ENCODE measurements around the gene SLC22A9. TPM values are rescaled to one million over a fixed set of nuclear protein-coding genes. Genes with fewer than 3 reads are reported as not detected.
"Not testable (repeated sequence)": the region's sequence is repeated elsewhere in the genome, so short reads cannot be mapped to it uniquely, and the experiment has no call there.

The SLC22A9 gene
- not detected for total RNA-seq

- DNase-seq (ENCODE audit: low spot score in 2 of 2), result no peak
- FAIRE-seq, result no peak
These were observed at the start of gene SLC22A9 for GRCh38 chr11:63369165-63369970. TSS of gene SLC22A9 (plus strand) at chr11:63369785. CDS start at chr11:63370057, 272 bp downstream.

DNA sequence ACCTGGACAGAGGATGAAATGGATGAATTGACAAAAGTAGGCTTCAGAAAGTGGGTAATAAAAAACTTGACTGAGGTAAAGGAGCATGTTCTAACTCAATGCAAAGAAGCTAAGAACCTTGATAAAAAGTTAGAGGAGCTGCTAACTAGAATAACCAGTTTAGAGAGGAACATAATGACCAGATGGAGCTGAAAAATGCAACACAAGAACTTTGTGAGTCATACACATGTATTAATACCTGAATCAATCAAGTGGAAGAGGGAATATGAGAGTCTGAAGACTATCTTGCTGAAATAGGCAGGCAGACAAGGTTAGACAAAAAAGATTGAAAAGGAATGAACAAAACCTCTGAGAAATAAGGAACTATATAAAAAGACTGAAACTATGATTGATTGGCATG is 47.9 kb upstream of the SLC22A9 start:
- no peak for FAIRE-seq
- no peak for DNase-seq (ENCODE audit: low spot score in 2 of 2)

- not testable (repeated sequence) for FAIRE-seq; DNase-seq (ENCODE audit: low spot score in 2 of 2)
These were observed 34.5 kb upstream of the SLC22A9 start for GRCh38 chr11:63335089-63335488.

DNA sequence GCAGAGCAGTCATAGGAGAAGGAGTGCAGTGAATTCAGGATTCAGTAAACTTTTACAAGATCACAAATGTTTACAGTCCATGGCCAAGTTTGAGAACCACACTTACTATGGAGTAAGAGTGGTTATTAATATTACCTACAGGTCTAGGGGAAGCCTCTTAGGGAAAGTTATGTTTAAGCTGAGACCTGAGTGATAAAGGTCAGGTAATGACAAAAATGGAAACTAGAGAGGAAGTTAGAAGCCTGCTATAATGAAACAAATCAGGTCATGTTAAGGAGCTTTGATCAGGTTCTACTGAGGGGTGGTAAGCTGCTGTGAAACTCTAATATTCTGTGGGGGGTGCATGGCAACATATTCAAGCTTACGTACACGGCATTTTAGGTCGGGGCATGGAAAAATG is 32.5 kb upstream of the SLC22A9 start:
- DNase-seq (ENCODE audit: low spot score in 2 of 2) (no peak), FAIRE-seq (no peak)

GRCh38 chr11:63343130-63343529 is 26.5 kb upstream of the SLC22A9 start:
- no peak for FAIRE-seq

GRCh38 chr11:63352144-63352543 is 17.4 kb upstream of the SLC22A9 start:
- FAIRE-seq (no peak), DNase-seq (ENCODE audit: low spot score in 2 of 2) (no peak)

More at GRCh38 chr11:63343130-63343529, 26.5 kb upstream of the SLC22A9 start:
- no peak for DNase-seq (ENCODE audit: low spot score in 2 of 2)

DNA sequence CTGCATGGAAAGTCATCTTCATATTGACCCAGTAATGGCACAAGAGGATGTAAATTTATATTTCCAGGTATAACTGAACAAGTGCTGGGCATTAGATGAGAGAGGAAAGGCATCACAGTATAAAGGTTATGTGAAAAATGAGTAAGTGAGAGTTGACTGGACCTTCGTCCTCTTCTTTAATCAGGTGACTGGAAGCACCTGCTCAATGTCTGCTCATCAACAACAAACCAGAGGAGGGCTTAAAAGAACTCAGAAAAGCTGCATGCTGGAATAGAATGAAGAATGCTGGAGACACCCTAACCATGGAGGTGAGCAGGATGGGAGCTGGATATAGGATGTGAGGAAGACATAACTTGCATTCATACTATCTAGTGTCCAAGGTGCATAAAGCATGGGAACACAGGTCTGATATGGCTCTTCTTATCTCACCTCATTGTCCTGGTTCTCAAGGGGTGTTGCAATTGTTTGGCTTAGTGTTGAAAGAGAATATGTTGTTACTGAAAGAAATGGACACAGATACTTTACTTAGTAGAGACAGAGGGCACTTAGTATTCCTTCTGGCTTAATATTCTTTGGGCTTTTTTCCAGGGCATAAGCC is 7.3 kb upstream of the SLC22A9 start:
- DNase-seq (ENCODE audit: low spot score in 2 of 2) (no peak), FAIRE-seq (no peak)

GRCh38 chr11:63369971-63370588 is 495 bp downstream of the SLC22A9 start:
- DNase-seq (ENCODE audit: low spot score in 2 of 2) (no peak), FAIRE-seq (no peak)

GRCh38 chr11:63371396-63371795 is 1.8 kb downstream of the SLC22A9 start:
- FAIRE-seq (no peak), DNase-seq (ENCODE audit: low spot score in 2 of 2) (no peak)

- FAIRE-seq, result no peak
These were observed 5.8 kb downstream of the SLC22A9 start for GRCh38 chr11:63375434-63375833.

DNA sequence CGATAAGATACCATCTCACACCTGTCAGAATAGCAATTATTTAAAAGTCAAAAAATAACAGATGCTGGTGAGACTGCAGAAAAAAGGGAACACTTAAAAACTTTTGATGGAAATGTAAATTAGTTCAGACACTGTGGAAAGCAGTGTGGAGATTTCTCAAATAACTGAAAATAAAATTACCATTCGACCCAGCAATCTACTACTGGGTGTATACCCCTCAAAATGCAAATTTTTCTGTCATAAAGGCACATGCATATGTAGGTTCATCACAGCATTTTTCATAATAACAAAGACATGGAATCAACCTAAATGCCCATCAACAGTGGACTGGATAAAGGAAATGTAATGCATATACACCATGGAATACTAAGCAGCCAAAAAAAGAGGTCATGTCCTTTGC is 10.5 kb downstream of the SLC22A9 start:
- DNase-seq (ENCODE audit: low spot score in 2 of 2), result no peak

More at GRCh38 chr11:63375434-63375833, 5.8 kb downstream of the SLC22A9 start:
- DNase-seq (ENCODE audit: low spot score in 2 of 2), result no peak

DNA sequence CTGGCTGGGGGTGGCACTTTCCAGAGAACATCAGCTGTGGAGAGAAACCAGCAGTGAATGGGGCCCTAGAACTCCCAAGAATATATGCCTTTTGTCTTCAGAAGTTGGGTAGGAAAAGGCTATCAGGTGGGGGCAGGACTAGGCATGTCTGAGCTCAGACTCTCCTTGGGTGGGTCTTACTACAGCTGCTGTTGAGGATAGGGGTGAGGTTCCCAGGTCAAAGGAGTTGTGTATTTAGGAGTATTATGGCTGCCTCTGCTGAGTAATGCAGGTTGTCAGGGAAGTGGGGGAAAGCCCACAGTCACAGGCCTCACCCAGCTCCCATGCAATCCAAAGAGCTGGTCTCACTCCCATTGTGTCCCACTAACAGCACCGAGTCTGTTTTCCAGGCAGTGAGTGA is 26.1 kb downstream of the SLC22A9 start:
- DNase-seq (ENCODE audit: low spot score in 2 of 2), result no peak
- FAIRE-seq, result no peak

More for the DNA sequence above, 10.5 kb downstream of the SLC22A9 start:
- no peak for FAIRE-seq

- FAIRE-seq, result no peak
- DNase-seq (ENCODE audit: low spot score in 2 of 2), result no peak
These were observed 34.8 kb downstream of the SLC22A9 start for GRCh38 chr11:63404161-63404935.

DNA sequence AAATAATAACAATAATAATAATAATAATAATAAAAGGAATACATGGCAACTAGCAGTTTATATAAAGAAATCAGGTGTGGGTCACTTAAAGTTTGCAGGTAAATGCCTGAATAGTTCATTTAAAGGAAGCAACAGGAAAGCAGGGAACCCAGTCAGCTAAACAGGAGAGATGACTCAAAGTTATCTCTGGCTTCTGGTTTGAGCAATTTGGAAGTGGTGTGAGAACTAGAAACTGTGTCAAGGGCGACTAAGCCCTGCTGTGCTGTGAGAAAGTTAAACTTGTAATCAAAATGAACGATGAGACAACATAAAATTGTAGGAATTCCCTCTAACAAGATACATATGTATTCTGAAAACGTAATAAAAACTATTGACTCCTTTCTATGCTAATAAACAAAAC is 35.5 kb downstream of the SLC22A9 start:
- FAIRE-seq, result no peak
- no peak for DNase-seq (ENCODE audit: low spot score in 2 of 2)

GRCh38 chr11:63406458-63406857 is 36.9 kb downstream of the SLC22A9 start:
- FAIRE-seq (no peak), DNase-seq (ENCODE audit: low spot score in 2 of 2) (no peak)

- FAIRE-seq (no peak), DNase-seq (ENCODE audit: low spot score in 2 of 2) (no peak)
These were observed 47.7 kb downstream of the SLC22A9 start for GRCh38 chr11:63417174-63417852.

DNA sequence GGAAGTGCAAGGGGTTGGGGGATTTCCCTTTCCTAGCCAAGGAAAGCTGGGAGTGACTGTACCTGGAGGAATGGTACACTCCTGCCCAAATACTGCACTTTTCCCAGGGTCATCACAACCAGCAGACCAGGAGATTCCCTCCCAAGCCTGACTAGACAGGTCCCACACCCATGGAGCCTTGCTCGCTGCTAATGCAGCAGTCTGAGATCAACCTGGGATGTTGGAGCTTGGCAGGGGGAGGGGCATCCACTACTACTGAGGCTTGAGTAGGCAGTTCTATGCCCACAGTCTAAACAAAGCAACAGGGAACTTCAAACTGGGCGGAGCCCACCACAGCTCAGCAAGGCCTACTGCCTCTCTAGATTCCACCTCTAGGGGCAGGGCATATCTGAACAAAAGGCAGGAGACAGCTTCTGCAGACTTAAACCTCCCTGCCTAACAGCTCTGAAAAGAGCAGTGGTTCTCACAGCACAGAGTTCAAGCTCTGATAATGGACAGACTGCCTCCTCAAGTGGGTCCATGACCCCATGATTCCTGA is 58.5 kb downstream of the SLC22A9 start:
- no peak for FAIRE-seq

DNA sequence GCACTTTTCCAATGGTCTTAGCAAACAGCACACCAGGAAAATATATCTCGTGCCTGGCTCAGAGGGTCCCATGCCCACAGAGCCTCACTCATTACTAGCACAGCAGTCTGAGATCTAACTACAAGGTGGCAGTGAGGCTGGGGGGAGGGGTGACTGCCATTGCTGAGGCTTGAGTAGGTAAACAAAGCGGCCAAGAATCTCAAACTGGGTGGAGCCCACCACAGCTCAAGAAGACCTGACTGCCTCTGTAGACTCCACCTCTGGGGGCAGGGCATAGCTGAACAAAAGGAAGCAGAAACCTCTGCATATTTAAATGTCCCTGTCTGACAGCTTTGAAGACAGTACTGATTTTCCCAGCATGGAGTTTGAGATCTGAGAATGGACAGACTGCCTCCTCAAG is 61.1 kb downstream of the SLC22A9 start:
- not testable (repeated sequence) for DNase-seq (ENCODE audit: low spot score in 2 of 2); FAIRE-seq

More for the DNA sequence above, 58.5 kb downstream of the SLC22A9 start:
- DNase-seq (ENCODE audit: low spot score in 2 of 2), result no peak

GRCh38 chr11:63435351-63435750 is 65.8 kb downstream of the SLC22A9 start:
- not testable (repeated sequence) for FAIRE-seq; DNase-seq (ENCODE audit: low spot score in 2 of 2)

DNA sequence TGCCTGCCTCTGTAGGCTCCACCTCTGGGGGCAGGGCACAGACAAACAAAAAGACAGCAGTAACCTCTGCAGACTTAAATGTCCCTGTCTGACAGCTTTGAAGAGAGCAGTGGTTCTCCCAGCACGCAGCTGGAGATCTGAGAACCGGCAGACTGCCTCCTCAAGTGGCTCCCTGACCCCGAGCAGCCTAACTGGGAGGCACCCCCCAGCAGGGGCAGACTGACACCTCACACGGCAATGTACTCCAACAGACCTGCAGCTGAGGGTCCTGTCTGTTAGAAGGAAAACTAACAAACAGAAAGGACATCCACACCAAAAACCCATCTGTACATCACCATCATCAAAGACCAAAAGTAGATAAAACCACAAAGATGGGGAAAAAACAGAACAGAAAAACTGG is 66.2 kb downstream of the SLC22A9 start:
- not testable (repeated sequence) for FAIRE-seq; DNase-seq (ENCODE audit: low spot score in 2 of 2)

Measured in frontal cortex (tissue), 4 donors.